GM12874 (cell line): ENCODE results near the gene OSGIN1.

ENCODE experiments used
- CTCF ChIP-seq: IDR thresholded peaks from 2 replicates; pipeline ENCODE4 v1.5.1; 2011; ENCODE audit warnings: low read depth, mild to moderate bottlenecking, control low read depth, low read length, moderate library complexity; ENCODE audit not compliant: insufficient read depth

OSGIN1 gene

GRCh38 chr16:84013787-84014569 is 60.9 kb downstream of the OSGIN1 start:
- TF ChIP-seq CTCF = no peak

GRCh38 chr16:84014570-84015327 is 61.7 kb downstream of the OSGIN1 start:
- TF ChIP-seq CTCF = no peak

- no peak for TF ChIP-seq CTCF
Measured at GRCh38 chr16:84015399-84015798, 62.4 kb downstream of the OSGIN1 start.
